Measurements from ENCODE around the gene RGS19. TPM values are rescaled to one million over a fixed set of nuclear protein-coding genes. Genes with fewer than 3 reads are reported as not detected.

The RGS19 gene
- total RNA-seq, 4 donors from 2014 or later: 10.4 to 26.4 (median 16.6) TPM

DNA sequence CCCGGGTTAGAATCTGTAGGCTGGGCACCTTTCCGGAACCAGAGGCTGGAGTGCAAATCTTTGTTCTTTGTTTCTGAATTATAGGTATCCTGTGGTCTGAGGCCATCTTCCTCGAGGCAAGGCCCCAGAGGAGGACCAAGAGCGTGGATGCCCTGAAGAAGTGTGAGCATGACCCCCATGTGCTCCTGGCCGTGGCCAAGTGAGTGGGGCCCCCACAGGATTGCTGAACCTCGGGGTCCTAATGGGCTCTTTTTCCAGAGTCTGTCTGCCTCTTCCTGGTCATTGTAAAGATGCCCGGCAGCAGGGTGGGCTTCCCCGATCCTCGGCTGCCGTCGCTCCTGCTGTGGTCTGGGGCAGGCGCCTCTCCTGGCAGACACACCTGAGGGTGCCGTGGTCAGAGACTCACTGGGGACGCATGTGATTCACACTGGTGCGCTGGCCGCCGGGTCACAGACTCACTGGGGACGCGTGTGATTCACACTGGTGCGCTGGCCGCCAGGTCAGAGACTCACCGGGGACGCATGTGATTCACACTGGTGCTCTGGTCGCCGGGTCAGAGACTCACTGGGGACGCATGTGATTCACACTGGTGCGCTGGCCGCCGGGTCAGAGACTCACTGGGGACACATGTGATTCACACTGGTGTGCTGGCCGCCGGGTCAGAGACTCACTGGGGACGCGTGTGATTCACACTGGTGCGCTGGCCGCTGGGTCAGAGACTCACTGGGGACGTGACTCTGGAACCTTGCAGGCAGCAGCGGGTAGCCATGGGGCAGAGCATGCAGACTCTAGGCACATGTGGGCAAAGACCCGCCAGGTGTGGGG lies 49.8 kb downstream of the RGS19 start:
- H3K4me3 ChIP-seq (ENCODE audit: low read depth, poor library complexity, severe bottlenecking): no peak overlapping the region
- DNase-seq (ENCODE audit: low spot score in 2 of 2): no peak
- WGBS, 2 donors: 94 to 95% methylated on average over 28 to 30 of the region's 38 CpGs
- intact Hi-C loops (cut with DNase I; ENCODE audit: low total_unique reads): no loop called here
- no peak for TF ChIP-seq POLR2A (IDR thresholded peaks at IDR 0.05)
- TF ChIP-seq, protein P1, sequence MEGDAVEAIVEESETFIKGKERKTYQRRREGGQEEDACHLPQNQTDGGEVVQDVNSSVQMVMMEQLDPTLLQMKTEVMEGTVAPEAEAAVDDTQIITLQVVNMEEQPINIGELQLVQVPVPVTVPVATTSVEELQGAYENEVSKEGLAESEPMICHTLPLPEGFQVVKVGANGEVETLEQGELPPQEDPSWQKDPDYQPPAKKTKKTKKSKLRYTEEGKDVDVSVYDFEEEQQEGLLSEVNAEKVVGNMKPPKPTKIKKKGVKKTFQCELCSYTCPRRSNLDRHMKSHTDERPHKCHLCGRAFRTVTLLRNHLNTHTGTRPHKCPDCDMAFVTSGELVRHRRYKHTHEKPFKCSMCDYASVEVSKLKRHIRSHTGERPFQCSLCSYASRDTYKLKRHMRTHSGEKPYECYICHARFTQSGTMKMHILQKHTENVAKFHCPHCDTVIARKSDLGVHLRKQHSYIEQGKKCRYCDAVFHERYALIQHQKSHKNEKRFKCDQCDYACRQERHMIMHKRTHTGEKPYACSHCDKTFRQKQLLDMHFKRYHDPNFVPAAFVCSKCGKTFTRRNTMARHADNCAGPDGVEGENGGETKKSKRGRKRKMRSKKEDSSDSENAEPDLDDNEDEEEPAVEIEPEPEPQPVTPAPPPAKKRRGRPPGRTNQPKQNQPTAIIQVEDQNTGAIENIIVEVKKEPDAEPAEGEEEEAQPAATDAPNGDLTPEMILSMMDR (IDR thresholded peaks at IDR 0.05): no peak

DNA sequence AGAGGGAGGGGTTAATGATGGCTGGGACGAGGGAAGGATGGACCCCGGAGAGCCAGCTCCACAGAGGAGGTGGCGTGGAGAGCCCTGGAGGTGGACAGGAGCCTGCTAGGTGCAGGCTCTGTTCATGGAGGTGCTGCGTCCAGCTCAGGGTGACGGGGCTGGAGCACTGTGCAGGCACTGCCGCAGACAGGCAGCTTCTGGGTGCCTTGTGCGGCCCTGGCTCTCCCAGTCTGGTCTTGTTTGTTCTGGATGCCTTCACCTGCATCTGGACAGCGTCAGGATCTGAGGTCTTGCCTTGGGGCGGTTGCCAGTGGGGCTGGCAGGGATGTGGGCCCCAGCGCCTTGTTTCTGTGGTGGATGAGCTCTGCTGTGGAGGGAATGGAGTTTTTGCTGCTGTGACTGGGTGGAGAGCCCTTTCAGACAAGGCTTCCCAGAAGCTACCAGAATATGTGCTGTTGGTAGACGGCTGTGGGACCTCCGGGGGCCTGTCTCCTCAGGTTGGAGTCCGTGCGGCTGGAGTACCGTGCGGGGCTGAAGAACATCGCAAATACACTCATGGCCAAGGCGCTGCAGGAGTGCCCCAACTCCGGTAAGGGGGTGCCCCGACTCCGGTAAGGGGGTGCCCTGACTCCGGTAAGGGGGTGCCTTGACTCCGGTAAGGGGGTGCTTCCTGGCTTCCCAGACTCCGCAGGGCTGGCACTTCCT lies 51.2 kb downstream of the RGS19 start:
- intact Hi-C loops (cut with DNase I; ENCODE audit: low total_unique reads): no loop called here
- H3K4me3 ChIP-seq (ENCODE audit: low read depth, poor library complexity, severe bottlenecking): no peak overlapping the region
- WGBS, 2 donors: 91 to 97% methylated on average over 18 to 20 of the region's 24 CpGs
- no peak for DNase-seq (ENCODE audit: low spot score in 2 of 2)
- TF ChIP-seq POLR2A (IDR thresholded peaks at IDR 0.05): no peak
- TF ChIP-seq, protein P1 (IDR thresholded peaks at IDR 0.05): no peak

DNA sequence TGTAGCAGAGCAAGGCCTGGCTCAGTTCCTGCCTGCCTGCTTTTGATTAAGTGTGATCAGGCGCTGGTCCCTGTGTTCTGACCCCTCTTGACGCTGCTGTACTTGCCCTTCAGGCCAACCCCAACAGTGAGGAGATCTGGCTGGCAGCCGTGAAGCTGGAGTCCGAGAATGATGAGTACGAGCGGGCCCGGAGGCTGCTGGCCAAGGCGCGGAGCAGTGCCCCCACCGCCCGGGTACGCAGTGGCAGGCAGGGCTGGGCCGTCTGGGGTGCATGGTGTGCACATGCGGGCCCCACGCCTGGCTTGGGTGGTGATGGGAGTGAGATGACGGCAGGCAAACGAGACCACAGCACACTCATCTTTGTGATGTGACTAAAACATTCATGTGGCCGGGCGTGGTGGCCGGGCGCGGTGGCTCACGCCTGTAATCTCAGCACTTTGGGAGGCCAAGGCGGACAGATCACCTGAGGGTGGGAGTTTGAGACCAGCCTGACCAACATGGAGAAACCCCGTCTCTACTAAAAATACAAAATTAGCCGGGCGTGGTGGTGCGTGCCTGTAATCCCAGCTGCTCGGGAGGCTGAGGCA lies 53.4 kb downstream of the RGS19 start:
- WGBS, 2 donors: 83 to 88% methylated on average over 25 to 29 of the region's 29 CpGs
- TF ChIP-seq, protein P1 (IDR thresholded peaks at IDR 0.05): no peak
- no peak for TF ChIP-seq POLR2A (IDR thresholded peaks at IDR 0.05)
- no peak for DNase-seq (ENCODE audit: low spot score in 2 of 2)
- intact Hi-C loops (cut with DNase I; ENCODE audit: low total_unique reads): no loop called here
- H3K4me3 ChIP-seq (ENCODE audit: low read depth, poor library complexity, severe bottlenecking): no peak overlapping the region

DNA sequence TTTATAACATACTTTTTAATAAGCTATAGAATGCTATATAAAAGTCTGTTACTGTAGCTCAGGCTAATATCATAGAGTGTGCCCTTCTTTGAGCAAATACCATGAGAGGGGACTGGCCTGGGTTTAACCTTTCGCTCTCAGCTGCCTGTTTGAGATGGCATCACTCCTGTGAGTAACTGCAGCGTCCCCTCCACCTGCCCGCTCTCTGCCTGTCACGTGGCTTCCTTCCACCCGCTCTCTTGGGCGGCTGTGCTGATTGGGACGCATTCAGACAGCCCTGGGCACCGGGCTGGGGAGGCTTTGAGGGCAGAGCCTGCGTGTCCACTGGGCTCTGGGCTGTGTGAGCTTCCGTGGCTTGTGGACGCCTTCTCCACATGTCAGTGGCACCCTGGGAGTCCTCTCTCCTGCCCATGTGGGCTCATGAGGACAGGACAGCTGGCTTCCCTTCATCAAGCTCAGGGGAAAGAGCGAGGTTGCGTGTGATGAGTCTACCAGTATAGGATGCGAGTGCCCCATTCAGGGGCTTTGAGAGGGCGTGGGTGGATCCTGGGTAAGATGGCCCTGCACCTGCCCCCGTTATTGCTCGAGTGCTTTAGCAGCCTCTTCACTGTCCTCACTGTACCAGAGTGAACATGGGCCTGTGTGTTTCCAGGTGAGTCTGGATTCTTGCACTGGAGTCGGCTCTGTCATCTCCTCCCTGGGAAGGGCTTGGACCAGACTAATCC lies 54.1 kb downstream of the RGS19 start:
- 91 to 96% methylated on average over 17 to 18 of the region's 18 CpGs for WGBS, 2 donors
- TF ChIP-seq, protein P1 (IDR thresholded peaks at IDR 0.05): no peak
- no peak for TF ChIP-seq POLR2A (IDR thresholded peaks at IDR 0.05)
- no peak for DNase-seq (ENCODE audit: low spot score in 2 of 2)
- no peak overlapping the region for H3K4me3 ChIP-seq (ENCODE audit: low read depth, poor library complexity, severe bottlenecking)
- intact Hi-C loops (cut with DNase I; ENCODE audit: low total_unique reads): no loop called here

DNA sequence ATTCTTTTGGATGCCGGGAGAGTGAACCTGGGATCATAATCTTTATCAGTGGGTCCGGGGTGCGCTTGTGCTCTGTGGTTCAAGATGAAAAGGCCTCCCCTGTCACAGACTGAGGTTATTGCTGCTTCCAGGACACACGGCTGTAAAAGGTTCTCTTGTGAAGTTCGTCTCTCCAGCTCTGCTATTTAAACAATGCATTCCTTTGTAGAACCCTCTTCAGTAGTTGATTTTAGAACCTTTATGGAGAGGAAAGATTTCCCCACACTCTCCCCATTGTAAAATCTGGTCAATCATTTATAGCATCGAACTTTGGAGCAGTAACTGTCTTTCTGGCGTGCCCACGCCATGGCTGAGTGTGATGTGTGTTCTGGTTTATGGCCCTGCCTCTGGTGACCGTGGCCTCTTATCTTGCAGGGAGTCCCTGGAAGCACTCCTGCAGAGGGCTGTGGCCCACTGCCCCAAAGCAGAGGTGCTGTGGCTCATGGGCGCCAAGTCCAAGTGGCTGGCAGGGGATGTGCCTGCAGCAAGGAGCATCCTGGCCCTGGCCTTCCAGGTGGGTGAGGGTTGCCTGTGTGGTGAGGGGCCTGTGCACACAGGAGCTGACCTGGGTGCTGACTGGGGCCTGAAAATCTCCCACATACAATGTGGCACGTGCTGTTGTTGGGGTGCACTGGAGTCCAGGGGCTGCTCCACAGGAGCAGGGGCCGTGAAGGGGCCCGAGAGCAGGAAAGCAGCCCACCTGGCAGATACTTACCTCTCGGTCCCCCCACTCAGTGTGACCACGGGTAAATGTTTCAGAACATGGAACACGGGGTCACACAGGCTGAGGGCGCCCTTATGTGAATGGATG lies 55.0 kb downstream of the RGS19 start:
- TF ChIP-seq, protein P1 (IDR thresholded peaks at IDR 0.05): no peak
- no peak for TF ChIP-seq POLR2A (IDR thresholded peaks at IDR 0.05)
- no peak overlapping the region for H3K4me3 ChIP-seq (ENCODE audit: low read depth, poor library complexity, severe bottlenecking)
- intact Hi-C loops (cut with DNase I; ENCODE audit: low total_unique reads): no loop called here
- DNase-seq (ENCODE audit: low spot score in 2 of 2): no peak
- 94% methylated on average over 17 of the region's 17 CpGs for WGBS, 2 donors
